HT-29 (cell line): ENCODE data around the gene TFCP2L1. TPM values are rescaled to one million over a fixed set of nuclear protein-coding genes. Genes with fewer than 3 reads are reported as not detected.
"Not testable (repeated sequence)": the region's sequence is repeated elsewhere in the genome, so short reads cannot be mapped to it uniquely, and the experiment has no call there.

ENCODE experiments used
- DNase-seq: peaks from one replicate; pipeline ENCODE4 v3.0.0-alpha.2; 2015; ENCODE audit warnings: low spot score
- total RNA-seq: library from RNA; depleted of rRNA; stranded (reverse); fragments of >200 nt; shearing (Covaris generic); gene quantifications from 2 replicates; pipeline ENCODE4 v1.2.3, GENCODE V29; 2014; rRNA removed

The TFCP2L1 gene, protein sequence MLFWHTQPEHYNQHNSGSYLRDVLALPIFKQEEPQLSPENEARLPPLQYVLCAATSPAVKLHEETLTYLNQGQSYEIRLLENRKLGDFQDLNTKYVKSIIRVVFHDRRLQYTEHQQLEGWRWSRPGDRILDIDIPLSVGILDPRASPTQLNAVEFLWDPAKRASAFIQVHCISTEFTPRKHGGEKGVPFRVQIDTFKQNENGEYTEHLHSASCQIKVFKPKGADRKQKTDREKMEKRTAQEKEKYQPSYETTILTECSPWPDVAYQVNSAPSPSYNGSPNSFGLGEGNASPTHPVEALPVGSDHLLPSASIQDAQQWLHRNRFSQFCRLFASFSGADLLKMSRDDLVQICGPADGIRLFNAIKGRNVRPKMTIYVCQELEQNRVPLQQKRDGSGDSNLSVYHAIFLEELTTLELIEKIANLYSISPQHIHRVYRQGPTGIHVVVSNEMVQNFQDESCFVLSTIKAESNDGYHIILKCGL
- 0.03 and 0.05 TPM in 2 replicates for total RNA-seq

GRCh38 chr2:121284463-121285449 lies at the start of gene TFCP2L1:
Gene TFCP2L1 (minus strand): TSS chr2:121285202. CDS start chr2:121285109, 93 bp downstream.
- DNase-seq: peak; percentile 15

GRCh38 chr2:121333834-121334558 lies 49.0 kb upstream of the TFCP2L1 start:
- DNase-seq: no peak

GRCh38 chr2:121333231-121333630 lies 48.2 kb upstream of the TFCP2L1 start:
- DNase-seq: no peak

GRCh38 chr2:121331324-121331723 lies 46.3 kb upstream of the TFCP2L1 start:
- DNase-seq: not testable (repeated sequence)

DNA sequence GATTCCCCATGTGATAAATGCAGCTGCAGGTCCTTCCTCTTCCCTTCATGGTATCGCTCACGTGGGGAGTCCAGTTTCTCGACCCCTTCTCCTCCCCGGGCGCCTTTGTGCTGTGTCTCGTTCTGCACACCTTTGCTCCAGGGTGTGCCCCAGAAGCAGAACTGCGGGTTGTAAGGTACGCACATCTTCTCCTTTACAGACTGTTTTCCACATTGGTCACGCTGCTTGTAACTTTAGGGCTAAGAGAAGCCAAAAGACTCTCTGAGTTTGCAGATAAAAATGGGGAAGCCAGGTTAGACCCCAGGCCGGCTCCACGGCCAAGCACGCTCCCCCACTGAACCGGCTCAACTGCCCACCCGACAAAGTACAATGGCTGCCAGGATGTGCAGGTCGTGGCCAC lies 45.9 kb upstream of the TFCP2L1 start:
- no peak for DNase-seq

- DNase-seq: no peak
Measured at GRCh38 chr2:121329786-121330185, 44.8 kb upstream of the TFCP2L1 start.

GRCh38 chr2:121326628-121327027 lies 41.6 kb upstream of the TFCP2L1 start:
- DNase-seq: no peak

- DNase-seq: no peak
Measured at GRCh38 chr2:121324601-121325000, 39.6 kb upstream of the TFCP2L1 start.

DNA sequence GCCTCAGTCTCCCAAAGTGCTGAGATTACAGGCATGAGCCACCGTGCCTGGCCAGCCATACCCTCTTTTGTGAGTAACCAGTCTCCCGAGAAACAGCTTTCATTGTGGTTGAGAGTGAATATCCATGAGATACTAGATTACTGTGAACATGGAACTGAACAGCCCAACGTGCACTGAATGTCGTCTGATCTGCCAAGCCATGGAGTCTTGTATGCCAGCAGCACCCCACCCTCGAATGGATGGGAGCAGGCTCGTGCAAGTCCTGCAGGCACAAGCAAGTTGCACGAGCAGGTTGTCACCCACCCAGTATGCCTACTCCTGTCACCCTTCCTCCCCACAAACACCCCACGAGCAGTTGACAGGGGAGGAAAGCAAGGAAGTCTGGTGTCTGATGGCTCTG lies 36.5 kb upstream of the TFCP2L1 start:
- no peak for DNase-seq

DNA sequence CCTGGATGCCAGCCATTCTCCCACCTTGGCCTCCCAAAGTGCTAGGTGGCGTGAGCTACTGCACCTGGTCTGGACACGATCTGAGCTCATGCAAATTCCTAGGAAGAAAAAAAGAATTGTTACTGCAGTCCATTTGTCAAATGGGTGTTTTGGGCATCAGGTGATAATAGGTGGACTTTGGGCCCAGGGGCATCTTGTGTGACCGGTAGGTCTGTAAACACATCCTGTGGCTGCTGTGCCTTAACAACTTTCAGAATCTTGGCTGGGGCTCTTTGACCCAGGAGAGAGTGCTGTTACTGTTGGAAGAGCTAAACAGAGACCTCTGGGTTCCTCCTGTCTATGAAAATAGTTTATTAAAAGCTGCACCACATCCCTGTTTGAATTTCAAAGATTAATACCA lies 34.9 kb upstream of the TFCP2L1 start:
- no peak for DNase-seq

GRCh38 chr2:121316986-121317385 lies 32.0 kb upstream of the TFCP2L1 start:
- DNase-seq: no peak

- DNase-seq: not testable (repeated sequence)
Measured at GRCh38 chr2:121313701-121314100, 28.7 kb upstream of the TFCP2L1 start.

GRCh38 chr2:121309801-121310200 lies 24.8 kb upstream of the TFCP2L1 start:
- peak; percentile 10 for DNase-seq

- no peak for DNase-seq
Measured at GRCh38 chr2:121309323-121309722, 24.3 kb upstream of the TFCP2L1 start.

- no peak for DNase-seq
Measured at GRCh38 chr2:121307048-121307447, 22.0 kb upstream of the TFCP2L1 start.

DNA sequence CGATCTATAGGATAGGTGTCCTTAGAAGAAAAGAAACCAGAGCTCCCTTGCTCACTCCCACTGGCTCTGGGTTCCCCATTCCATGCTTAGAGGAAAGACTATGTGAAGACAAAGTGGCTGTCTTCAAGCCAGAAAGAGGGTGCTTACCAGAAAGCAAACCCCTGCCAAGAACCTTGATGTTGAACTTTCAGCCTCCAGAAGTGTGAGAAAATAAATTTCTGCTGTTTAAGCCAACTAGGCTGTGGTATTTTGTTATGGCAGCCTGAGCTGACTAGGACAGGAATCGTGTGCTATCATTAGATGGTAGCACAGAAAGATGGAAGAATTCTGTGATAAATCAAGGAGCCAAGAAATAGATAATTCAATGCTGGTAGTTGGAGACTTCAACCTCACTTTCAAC lies 19.9 kb upstream of the TFCP2L1 start:
- DNase-seq: no peak

DNA sequence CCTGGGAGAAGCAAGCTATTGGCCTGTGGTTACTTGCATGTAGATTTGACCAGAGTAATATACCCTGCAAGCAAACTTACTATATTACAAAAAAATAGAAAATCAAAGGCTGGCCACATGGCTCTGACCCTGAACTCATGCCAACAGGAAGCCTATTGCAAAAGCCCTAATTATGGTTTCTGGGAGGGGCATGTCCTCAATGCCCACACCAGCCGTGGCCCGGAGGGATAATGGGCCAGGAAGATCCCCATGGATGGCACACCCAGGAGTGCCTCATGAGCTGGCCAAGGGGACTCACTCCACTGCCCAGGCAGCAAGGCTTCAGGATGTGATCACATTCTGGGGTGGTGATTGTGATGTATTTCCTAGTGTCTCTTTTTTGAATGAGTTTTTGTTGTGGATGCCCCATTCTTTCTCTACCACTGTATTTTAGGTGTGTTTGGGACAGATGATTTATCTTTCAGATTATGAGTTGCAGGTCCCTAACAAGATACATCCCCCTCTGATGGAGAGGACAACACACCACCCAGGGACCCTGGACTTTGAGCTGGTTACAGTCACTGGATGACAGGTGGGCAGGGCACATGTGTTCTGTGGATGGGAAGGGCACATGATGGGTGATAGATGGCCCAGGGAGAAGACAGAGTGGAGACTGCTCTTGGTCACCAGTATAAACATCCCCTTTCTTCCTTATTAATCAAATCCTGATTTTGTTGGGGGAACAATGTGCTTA lies 18.7 kb upstream of the TFCP2L1 start:
- no peak for DNase-seq

- not testable (repeated sequence) for DNase-seq
Measured at GRCh38 chr2:121301190-121301589, 16.2 kb upstream of the TFCP2L1 start.

DNA sequence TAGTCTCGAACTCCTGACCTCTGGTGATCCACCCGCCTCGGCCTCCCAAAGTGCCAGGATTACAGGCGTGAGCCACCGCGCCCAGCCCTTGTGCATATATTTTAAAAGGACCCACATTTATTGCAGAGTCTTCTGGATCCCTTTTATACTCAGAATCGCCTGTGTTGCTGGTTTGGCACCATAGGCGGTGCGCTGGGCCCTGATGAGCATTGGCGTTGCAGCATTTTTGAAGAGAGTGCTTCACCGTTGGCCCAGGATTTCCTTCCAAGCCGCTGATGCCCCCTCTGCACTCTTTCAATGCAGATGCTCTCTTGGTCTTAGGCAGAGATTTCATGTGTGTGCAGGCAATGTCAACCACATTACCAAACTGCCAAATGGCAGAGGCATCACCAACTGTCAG lies 13.5 kb upstream of the TFCP2L1 start:
- no peak for DNase-seq

DNA sequence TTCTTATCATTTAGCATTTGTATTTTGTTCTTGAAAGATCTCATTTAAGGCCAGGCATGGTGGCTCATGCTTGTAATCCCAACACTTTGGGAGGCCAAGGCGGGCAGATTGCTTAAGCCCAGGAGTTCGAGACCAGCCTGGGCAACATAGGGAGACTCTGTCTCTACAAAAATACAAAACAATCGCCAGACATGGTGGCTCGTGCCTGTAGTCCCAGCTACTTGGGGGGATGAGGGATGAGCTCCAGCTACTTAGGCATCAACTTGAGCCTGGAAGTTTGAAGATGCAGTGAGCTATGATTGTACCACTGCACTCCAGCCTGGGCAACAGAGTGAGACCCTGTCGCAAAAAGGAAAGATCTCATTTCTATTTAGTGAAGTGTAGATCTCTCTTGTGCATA lies 12.9 kb upstream of the TFCP2L1 start:
- not testable (repeated sequence) for DNase-seq
